ENCODE data around the gene TLL1.

TLL1 gene

DNA sequence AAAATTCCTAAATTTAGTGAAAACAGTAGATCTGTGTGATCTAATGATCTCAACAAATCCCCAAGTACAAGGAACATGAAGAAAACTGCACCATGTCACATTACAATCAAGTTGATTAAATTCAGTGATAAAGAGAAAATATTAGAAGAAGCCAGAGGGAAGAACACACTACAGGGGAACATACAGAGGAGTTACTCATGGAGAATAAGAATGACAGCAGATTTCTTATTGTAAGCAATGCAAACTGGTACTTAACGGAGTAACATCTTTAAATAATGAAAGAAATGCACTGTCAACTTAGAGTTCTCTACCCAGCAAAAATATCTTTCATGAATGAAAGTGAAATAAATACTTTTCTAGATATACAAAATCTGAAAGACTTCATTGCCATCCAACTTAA lies 21.1 kb downstream of the TLL1 start:
- no peak for DNase-seq (ENCODE audit: low read depth)

GRCh38 chr4:165905405-165906027 lies 32.5 kb downstream of the TLL1 start:
- DNase-seq (ENCODE audit: low read depth): no peak

GRCh38 chr4:165906272-165906671 lies 33.2 kb downstream of the TLL1 start:
- DNase-seq (ENCODE audit: low read depth): no peak

GRCh38 chr4:165909947-165910346 lies 36.9 kb downstream of the TLL1 start:
- DNase-seq (ENCODE audit: low read depth): no peak

GRCh38 chr4:165915215-165915614 lies 42.2 kb downstream of the TLL1 start:
- no peak for DNase-seq (ENCODE audit: low read depth)

DNA sequence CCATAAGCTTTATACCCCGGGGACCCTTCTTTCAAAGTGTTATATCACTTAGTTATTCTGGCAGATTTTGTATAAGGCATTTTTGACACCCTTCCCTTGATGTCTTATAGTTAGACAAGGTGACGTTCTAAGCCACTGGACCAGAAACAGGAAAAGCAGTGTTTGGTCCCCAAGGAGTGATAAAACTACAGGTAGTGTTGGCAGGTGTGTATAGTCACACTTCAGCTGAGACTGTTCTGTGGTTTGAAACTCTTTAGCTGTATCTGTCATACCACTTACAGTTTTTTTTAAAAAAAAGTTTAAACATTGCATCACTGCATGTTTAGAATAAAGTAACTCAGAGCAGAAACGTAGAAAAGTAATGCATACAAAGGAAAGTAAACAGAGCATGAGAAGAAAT lies 48.5 kb downstream of the TLL1 start:
- DNase-seq (ENCODE audit: low read depth): no peak

DNA sequence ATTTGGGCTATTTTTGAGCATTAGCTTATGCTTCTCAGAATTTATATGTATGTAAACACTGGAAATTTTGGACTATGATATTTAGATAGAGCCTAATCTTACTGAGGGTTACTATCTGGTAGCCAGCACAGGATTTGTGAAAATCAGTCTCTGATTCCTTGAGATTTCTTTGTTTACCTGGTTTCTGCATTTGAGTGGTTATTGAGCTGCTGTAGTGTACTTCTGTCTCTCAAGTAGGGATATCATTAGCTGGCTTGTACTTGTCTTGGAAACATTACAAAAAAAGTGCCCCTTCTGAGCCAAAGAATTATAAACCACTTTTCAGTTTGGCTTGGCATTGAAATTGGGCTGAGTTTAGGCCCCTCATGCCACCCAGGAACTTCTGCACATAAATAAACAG lies 49.7 kb downstream of the TLL1 start:
- DNase-seq (ENCODE audit: low read depth): no peak

DNA sequence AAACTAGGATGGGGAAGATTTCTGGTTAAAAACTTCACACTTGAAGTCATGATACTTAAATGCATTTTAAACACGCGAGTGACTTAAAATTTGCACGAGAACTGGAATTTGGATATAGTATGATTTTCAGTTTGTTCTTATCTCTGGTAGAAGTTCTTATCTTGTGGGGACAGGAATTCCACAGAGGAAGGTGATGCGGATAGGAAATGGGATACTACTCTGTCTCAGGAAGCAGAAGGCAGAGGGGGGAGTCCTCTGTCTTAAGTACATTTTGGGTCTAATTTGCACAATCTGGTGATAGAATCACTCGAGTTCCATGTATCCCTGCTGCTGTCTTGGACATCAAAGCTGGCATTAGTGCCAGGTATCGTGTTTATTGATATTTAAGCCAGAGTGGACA lies 53.3 kb downstream of the TLL1 start:
- no peak for DNase-seq (ENCODE audit: low read depth)

GRCh38 chr4:165927366-165927765 lies 54.3 kb downstream of the TLL1 start:
- no peak for DNase-seq (ENCODE audit: low read depth)

GRCh38 chr4:165927815-165928214 lies 54.8 kb downstream of the TLL1 start:
- no peak for DNase-seq (ENCODE audit: low read depth)

- DNase-seq (ENCODE audit: low read depth): no peak
Measured at GRCh38 chr4:165928601-165929000, 55.6 kb downstream of the TLL1 start.

DNA sequence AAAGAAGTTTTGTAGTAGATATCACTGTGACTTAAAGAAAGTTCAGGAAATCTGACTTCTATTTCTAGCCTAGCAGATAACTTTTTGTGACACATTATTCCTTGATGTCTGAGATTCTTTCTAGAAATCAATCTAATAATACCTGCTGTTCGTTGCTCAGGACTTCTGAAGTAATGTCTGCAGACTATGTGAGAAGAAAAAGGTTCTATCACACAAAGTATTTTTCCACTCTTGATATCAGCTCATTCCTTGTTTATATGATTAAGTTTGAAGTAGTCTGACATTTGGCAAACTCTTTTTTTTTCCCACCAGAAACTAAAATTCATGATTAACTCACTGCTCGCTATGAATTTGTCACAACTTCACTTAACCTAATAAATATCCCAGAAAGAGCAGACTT lies 56.6 kb downstream of the TLL1 start:
- DNase-seq (ENCODE audit: low read depth): no peak

- DNase-seq (ENCODE audit: low read depth): no peak
Measured at GRCh38 chr4:165931741-165932140, 58.7 kb downstream of the TLL1 start.

- DNase-seq (ENCODE audit: low read depth): no peak
Measured at GRCh38 chr4:165944900-165945299, 71.9 kb downstream of the TLL1 start.

- DNase-seq (ENCODE audit: low read depth): no peak
Measured at GRCh38 chr4:165945991-165946390, 73.0 kb downstream of the TLL1 start.

- DNase-seq (ENCODE audit: low read depth): no peak
Measured at GRCh38 chr4:165947019-165947418, 74.0 kb downstream of the TLL1 start.

GRCh38 chr4:165953181-165953580 lies 80.1 kb downstream of the TLL1 start:
- no peak for DNase-seq (ENCODE audit: low read depth)

GRCh38 chr4:165963621-165964020 lies 90.6 kb downstream of the TLL1 start:
- DNase-seq (ENCODE audit: low read depth): no peak

DNA sequence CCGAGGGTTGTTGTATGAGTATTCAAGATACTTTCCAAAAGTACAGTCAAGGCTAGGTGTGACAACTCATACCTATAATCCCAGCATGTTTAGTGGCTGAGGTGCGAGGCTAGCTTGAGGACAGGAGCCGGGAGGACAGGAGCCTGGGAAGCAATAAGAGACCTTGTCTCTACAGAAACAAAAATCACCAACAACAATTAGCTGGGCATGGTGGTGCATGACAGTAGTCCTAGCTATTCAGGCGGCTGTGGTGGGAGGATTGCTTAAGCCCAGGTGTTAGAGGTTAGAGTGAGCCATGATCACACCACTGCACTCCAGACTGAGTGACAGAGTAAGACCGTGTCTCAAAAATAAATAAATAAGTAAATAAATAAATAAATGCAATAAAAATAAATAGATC lies 91.6 kb downstream of the TLL1 start:
- no peak for DNase-seq (ENCODE audit: low read depth)

GRCh38 chr4:165965503-165965902 lies 92.5 kb downstream of the TLL1 start:
- DNase-seq (ENCODE audit: low read depth): no peak

- DNase-seq (ENCODE audit: low read depth): no peak
Measured at GRCh38 chr4:165966833-165967232, 93.8 kb downstream of the TLL1 start.

DNA sequence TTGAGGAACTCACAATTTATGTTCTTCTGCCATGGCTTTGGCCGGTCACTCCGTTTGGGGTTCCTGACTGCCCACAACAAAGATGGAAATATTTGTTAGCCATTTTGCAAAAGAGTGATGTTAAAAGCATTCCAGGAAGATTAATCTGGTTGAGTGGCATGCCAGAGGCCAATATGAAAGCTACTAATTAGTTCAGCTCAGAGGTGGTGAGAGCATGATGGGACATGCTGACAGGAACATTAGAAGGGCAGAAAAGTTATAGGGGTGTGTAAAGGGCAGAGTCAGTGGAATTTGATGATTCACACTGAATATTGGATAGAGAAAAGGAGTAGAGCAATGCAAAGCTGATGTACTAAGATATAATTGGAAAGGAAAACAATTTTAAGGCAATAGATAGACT lies 94.4 kb downstream of the TLL1 start:
- DNase-seq (ENCODE audit: low read depth): no peak

DNA sequence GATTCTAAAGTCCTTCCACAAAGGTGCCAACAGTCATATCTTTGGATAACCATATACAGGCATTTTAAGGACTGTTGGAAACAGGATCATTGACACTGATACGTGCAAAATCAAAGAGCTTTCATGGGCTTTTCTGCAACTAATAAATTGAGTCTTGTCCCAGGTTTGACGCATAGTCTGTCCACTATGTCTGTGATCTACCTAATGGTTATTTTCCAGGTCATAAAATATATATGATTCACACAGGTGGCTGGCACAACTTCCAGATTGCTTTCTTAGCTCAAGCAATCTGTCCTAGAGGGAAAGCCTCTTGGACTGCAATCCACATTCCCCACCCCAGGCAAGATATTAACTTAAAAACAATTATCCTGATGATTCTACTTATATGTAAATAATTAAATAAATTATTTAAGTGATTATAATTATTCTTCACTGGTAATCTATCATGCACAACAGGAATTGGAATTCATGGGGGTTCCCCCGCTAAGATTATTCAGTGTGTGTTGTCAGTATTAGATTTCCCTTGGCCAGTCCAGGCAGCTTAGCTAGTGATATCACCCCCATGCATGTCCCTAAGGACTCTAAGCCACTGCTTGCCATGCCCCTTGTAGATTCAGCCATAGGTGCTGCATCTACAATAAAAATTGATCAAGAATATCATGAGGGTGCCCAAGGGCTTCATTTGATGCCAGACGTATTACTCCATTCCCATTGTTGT lies 97.8 kb downstream of the TLL1 start:
- DNase-seq (ENCODE audit: low read depth): no peak

- no peak for DNase-seq (ENCODE audit: low read depth)
Measured at GRCh38 chr4:165971446-165971845, 98.4 kb downstream of the TLL1 start.

Measured in stimulated activated CD8-positive, alpha-beta memory T cell treated with anti-CD3 and anti-CD28 coated beads, Interleukin-15, amount 100 ng/mL, for 24 hours (primary cell).